Fibroblast of upper back skin (primary cell): ENCODE measurements around the gene CFAP97D1.

ENCODE experiments used
- DNase-seq: peaks from one replicate; pipeline ENCODE4 v3.0.0-alpha.2; 2013

The CFAP97D1 gene

DNA sequence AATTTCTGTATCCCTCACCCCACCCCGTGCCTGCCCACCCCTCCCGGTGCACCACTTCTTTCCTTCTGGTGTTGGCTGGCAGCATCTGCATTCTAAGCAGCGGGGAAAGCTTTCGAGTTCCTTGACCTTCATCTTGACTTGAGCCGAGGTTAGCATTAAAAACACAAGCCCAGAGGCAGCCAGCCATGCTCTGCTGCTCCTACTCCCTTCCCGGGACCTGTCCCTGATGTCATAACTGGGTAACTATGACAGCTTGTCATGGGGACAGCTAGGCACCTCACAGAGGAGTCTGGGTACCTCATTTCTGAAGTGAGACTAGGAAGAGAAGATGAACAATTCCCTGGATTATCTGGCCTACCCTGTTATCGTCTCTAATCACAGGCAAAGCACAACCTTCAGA, at the start of gene CFAP97D1:
Gene CFAP97D1, plus strand, starts transcription at position 301 of the 400 bp plus-strand sequence. Its CDS starts 28 bp downstream, at position 329.
- no peak for DNase-seq

DNA sequence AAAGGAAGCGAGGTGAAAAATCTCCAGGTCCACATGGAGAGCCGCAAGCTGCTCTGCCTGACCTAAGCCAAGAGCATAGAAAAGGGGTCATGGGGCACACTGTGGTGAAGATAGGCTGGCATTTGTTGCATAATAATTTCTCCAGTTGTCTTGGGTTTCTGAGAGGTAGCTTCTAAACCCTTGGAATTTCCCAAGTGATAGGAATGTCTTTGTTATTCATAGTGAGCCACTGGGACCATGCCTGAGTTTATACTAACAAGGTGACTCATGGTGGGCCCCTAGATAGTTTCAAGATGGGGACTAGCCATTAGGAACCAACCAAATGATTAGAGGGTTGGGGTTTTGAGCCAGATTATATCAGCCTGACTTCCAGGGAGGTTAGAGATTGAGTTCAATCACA, 47.3 kb upstream of the CFAP97D1 start:
- peak; percentile 95 for DNase-seq

DNA sequence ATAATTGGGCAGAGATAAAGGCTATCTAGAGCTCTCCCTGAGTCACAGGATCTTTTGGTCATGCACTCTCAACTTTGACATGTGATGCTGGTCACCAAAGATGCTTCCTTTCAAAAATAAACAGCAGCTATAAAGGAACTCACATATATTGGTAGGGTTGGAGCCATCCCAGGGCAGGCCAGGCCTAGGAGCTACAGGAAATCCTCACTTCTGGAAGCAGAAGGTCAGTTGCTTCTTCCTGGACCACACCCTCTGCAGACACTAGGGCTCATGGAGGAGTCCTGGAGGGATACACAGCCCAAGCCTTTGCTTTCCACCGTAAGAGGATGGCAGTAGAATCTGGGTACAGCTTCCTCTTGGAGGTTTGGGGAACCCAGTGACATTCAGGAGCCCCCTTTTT, 46.3 kb upstream of the CFAP97D1 start:
- no peak for DNase-seq

- DNase-seq, result peak; percentile 94
Measured at GRCh38 chr17:43734376-43734775, 45.9 kb upstream of the CFAP97D1 start.

GRCh38 chr17:43736389-43736788, 43.8 kb upstream of the CFAP97D1 start:
- DNase-seq, result no peak

DNA sequence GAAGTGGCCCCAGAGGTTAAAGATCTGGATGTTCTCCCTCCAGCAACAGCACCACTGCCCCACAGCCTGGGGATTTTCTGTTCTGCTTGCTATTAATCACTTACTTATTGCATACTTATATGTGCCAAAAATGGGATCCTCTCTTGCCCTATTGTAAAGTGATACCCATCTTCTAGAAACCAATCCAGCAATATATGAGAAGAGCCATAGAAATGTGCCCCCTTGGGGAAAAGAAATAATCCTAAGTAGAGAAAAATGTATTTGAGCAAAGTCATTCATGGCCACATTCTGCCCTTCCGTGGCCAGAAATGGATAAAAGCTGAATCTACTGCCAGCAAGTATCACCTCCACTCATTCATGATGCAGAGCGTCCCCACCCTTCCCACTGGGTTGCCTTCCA, 42.5 kb upstream of the CFAP97D1 start:
- DNase-seq, result peak; percentile 18

- DNase-seq, result peak; percentile 57
Measured at GRCh38 chr17:43740541-43740940, 39.7 kb upstream of the CFAP97D1 start.

GRCh38 chr17:43741636-43742035, 38.6 kb upstream of the CFAP97D1 start:
- no peak for DNase-seq

DNA sequence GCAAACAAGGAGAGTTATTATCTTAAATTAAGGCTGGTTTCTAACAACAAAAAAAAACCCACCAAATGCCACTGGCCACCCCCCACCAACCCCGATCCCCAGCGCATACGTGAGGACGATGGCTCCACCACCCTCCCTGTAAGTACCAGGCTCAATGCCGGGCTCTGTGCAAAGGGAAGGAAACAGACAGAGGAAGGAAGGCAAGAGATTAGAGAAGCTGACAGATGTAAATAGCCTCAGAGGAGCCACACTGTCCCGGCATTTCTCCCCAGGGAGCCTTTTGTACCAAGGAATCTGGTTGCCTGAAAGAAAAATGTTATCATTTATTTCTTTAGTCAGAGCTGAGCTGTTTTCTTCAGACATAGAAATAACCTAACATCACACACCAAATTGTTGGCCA, 34.7 kb upstream of the CFAP97D1 start:
- DNase-seq, result no peak

GRCh38 chr17:43750153-43750552, 30.1 kb upstream of the CFAP97D1 start:
- DNase-seq, result no peak

- DNase-seq, result peak; percentile 26
Measured at GRCh38 chr17:43753493-43754129, 26.6 kb upstream of the CFAP97D1 start.

DNA sequence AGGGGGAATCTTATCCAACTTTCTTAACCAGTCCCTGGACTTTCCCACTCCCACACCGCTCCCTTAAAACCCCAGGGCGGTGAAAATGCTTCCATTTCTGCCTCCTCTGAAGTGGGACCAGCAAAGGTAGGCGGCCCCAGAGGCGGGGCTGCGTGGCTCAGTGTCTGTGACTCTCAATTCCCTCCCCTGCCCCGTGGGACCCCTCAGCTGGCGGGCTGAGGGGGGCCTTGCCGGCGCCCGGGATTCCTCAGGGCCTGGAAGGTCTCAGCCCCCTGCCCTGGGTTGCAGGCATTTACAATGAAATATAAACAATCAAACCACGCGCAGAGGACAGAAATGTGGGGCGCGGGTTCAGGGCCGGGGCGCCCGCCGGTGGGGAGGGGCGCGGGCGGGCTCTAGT, 25.3 kb upstream of the CFAP97D1 start:
- DNase-seq, result no peak

- DNase-seq, result no peak
Measured at GRCh38 chr17:43755389-43755875, 24.8 kb upstream of the CFAP97D1 start.

DNA sequence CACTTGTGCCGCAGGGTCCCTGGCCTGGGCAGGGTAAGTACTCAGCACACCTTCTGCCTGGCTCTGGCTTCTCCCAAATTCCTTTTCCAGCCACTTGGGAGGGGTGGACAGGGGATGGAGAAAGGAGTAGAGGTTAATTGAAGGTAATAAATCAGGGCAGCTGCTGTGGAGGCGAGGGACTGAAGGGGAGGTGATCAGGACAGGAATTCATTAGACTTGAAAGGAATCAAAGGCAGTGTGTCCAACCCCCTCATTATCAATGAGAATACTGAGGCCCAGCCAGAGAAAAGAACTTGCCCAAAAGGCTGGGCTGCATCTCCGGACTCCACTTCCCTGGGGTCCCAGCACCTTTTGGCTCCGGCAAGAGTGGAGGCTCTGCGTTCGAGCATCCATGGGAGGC, 24.0 kb upstream of the CFAP97D1 start:
- no peak for DNase-seq

GRCh38 chr17:43757171-43757660, 23.0 kb upstream of the CFAP97D1 start:
- no peak for DNase-seq

- DNase-seq, result no peak
Measured at GRCh38 chr17:43758086-43758485, 22.1 kb upstream of the CFAP97D1 start.

- DNase-seq, result no peak
Measured at GRCh38 chr17:43758497-43759174, 21.6 kb upstream of the CFAP97D1 start, which contains the start of gene SOST. SOST (minus strand) TSS chr17:43758791; CDS start chr17:43758741, 50 bp downstream.

- DNase-seq, result no peak
Measured at GRCh38 chr17:43759836-43760235, 20.4 kb upstream of the CFAP97D1 start.

DNA sequence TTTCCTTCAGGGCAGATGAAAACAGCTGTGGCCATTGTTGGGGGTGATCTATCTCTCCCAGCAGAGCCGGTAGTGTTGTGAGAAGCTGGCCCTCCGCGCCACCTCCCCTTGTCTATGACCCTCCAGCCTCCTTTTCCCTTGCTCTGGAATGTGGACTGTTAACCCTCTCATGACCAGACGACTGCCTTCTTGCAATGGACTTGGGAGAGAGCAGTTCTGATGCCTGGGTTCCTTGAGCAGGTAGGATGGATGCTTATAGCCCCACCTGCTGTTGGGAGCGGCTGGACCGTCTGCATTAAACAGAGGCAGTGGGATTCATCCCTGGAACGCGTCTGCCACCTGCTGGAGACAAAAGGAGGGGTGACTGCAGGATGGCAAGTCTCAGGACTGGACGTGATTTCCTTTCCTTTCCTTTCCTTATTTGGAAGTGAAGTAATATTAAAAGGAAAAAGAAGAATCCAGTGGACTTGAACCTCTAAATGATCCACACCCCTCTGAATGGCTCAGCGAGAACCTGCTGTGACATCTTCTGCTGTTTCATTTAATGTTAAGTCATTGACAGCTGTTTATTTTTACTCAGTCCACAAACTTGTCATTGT, 19.9 kb upstream of the CFAP97D1 start:
- peak; percentile 90 for DNase-seq

- peak; percentile 43 for DNase-seq
Measured at GRCh38 chr17:43766413-43767052, 13.7 kb upstream of the CFAP97D1 start.

GRCh38 chr17:43767053-43767712, 13.1 kb upstream of the CFAP97D1 start:
- DNase-seq, result no peak

GRCh38 chr17:43767713-43768059, 12.5 kb upstream of the CFAP97D1 start:
- DNase-seq, result no peak

DNA sequence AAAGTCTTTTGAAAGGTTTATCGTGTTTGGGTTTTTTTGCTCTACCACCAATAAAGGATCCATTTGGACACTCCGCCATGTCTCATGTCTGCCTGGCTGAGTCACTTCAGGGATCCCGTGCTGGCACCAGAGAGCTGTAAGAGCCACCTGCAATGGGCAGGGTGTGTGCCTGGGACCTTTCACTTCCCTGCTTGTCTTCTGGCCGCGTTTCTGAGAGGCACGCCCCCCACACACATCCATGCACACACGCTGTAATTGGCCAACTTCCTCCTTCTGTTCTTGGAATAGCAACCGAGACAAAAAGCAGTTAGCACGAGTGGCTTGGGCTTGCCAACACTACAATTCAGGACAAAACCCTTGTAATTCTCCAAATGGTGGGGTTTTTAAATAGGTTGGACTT, 11.9 kb upstream of the CFAP97D1 start:
- DNase-seq, result no peak
